ENCODE data around the gene C16orf96.

The C16orf96 gene

DNA sequence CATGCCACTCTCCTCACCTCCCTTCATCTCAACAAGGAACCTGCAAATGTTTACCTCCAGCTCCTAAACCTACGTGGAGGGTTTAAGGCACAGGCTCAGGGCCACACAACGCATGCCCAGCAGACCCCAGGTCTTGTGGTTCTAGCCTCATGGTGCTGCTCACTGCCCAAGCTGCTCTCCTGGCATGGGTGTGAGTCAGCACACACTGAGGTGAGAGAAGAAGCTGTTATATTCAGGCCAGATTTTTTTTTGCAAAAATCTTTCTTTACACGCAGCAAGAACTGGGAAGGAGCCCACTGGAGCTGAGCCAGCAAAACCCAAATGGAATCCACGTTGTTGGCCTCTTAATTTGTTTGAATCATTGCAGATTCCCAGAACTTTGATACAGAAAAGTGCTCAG lies 5.5 kb upstream of the C16orf96 start:
- TF ChIP-seq ZBTB7A (IDR thresholded peaks at IDR 0.05; ENCODE audit: low read depth), result no peak
- no peak for TF ChIP-seq TCF12 (IDR thresholded peaks at IDR 0.05; ENCODE audit: low read depth)
- no peak for TF ChIP-seq RAD21 (IDR thresholded peaks at IDR 0.05; ENCODE audit: low read depth)
- no peak for TF ChIP-seq EGR1 (IDR thresholded peaks at IDR 0.05)
- no peak for TF ChIP-seq CEBPB (IDR thresholded peaks at IDR 0.05)
- TF ChIP-seq, protein P1, sequence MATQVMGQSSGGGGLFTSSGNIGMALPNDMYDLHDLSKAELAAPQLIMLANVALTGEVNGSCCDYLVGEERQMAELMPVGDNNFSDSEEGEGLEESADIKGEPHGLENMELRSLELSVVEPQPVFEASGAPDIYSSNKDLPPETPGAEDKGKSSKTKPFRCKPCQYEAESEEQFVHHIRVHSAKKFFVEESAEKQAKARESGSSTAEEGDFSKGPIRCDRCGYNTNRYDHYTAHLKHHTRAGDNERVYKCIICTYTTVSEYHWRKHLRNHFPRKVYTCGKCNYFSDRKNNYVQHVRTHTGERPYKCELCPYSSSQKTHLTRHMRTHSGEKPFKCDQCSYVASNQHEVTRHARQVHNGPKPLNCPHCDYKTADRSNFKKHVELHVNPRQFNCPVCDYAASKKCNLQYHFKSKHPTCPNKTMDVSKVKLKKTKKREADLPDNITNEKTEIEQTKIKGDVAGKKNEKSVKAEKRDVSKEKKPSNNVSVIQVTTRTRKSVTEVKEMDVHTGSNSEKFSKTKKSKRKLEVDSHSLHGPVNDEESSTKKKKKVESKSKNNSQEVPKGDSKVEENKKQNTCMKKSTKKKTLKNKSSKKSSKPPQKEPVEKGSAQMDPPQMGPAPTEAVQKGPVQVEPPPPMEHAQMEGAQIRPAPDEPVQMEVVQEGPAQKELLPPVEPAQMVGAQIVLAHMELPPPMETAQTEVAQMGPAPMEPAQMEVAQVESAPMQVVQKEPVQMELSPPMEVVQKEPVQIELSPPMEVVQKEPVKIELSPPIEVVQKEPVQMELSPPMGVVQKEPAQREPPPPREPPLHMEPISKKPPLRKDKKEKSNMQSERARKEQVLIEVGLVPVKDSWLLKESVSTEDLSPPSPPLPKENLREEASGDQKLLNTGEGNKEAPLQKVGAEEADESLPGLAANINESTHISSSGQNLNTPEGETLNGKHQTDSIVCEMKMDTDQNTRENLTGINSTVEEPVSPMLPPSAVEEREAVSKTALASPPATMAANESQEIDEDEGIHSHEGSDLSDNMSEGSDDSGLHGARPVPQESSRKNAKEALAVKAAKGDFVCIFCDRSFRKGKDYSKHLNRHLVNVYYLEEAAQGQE (IDR thresholded peaks at IDR 0.05; ENCODE audit: low read depth), result no peak
- TF ChIP-seq CREB1 (IDR thresholded peaks at IDR 0.05; ENCODE audit: low read depth), result no peak
- no peak for TF ChIP-seq FOXM1 (IDR thresholded peaks at IDR 0.05; ENCODE audit: borderline replicate concordance, low read depth)

DNA sequence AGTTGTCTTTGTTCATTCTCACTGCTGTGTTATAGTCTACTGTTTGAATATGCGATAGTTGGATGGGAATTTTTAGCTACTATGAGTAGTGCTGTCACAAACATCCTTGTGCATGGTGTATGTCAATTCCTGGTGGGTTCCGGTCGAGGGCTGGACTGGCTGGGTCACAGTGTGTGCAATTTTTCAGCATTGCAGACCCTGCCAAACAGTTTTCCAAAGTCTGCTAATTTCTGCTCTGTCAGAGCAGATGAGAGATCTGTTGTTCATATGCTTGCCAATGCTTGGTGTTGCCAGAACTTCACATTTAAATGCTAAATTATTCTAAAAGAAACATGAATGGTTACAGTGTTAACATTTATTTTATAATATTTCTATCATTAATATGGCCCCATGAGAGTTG lies 3.6 kb upstream of the C16orf96 start:
- TF ChIP-seq ZBTB7A (IDR thresholded peaks at IDR 0.05; ENCODE audit: low read depth), result no peak
- TF ChIP-seq TAF1 (IDR thresholded peaks at IDR 0.05; ENCODE audit: low read depth), result no peak
- TF ChIP-seq TCF12 (IDR thresholded peaks at IDR 0.05; ENCODE audit: low read depth), result no peak
- TF ChIP-seq RAD21 (IDR thresholded peaks at IDR 0.05; ENCODE audit: low read depth), result no peak
- no peak for TF ChIP-seq FOXM1 (IDR thresholded peaks at IDR 0.05; ENCODE audit: borderline replicate concordance, low read depth)
- no peak for TF ChIP-seq EP300 (IDR thresholded peaks at IDR 0.05; ENCODE audit: borderline replicate concordance)
- no peak for TF ChIP-seq CREB1 (IDR thresholded peaks at IDR 0.05; ENCODE audit: low read depth)
- TF ChIP-seq, protein P2, sequence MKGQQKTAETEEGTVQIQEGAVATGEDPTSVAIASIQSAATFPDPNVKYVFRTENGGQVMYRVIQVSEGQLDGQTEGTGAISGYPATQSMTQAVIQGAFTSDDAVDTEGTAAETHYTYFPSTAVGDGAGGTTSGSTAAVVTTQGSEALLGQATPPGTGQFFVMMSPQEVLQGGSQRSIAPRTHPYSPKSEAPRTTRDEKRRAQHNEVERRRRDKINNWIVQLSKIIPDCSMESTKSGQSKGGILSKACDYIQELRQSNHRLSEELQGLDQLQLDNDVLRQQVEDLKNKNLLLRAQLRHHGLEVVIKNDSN (IDR thresholded peaks at IDR 0.05), result no peak
- TF ChIP-seq TEAD4 (IDR thresholded peaks at IDR 0.05), result no peak
- TF ChIP-seq, protein P1 (IDR thresholded peaks at IDR 0.05; ENCODE audit: low read depth), result no peak
- no peak for TF ChIP-seq YY1 (IDR thresholded peaks at IDR 0.05; ENCODE audit: low read depth)
- TF ChIP-seq, protein P3, sequence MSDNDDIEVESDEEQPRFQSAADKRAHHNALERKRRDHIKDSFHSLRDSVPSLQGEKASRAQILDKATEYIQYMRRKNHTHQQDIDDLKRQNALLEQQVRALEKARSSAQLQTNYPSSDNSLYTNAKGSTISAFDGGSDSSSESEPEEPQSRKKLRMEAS (IDR thresholded peaks at IDR 0.05), result no peak
- TF ChIP-seq NFIC (IDR thresholded peaks at IDR 0.05), result no peak
- TF ChIP-seq CEBPB (IDR thresholded peaks at IDR 0.05), result no peak
- TF ChIP-seq EGR1 (IDR thresholded peaks at IDR 0.05), result no peak

DNA sequence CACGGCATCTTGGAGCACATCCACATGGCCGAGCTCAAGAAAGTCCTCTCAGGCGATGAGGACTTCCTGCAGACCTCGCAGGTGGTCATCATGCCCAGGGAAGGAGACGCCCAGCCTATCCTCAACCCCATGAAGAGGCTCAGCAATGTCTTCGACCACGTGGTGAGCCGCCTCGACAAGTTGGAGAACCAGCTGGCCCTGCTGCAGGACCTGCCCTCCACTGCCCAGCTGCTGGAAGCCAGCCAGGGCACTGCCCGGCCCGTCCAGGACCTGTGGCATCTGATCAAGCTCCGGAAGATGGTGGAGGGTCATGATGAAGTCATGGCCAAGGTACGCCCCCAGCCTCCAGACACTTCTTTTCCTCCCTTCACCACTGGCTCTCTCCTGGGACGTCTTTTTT lies 440 bp downstream of the C16orf96 start:
- TF ChIP-seq NFIC (IDR thresholded peaks at IDR 0.05), result peak; percentile 65
- TF ChIP-seq, protein P3 (IDR thresholded peaks at IDR 0.05), result peak; percentile 91
- TF ChIP-seq, protein P2 (IDR thresholded peaks at IDR 0.05), result peak; percentile 72
- no peak for TF ChIP-seq CREB1 (IDR thresholded peaks at IDR 0.05; ENCODE audit: low read depth)
- no peak for TF ChIP-seq TEAD4 (IDR thresholded peaks at IDR 0.05)

DNA sequence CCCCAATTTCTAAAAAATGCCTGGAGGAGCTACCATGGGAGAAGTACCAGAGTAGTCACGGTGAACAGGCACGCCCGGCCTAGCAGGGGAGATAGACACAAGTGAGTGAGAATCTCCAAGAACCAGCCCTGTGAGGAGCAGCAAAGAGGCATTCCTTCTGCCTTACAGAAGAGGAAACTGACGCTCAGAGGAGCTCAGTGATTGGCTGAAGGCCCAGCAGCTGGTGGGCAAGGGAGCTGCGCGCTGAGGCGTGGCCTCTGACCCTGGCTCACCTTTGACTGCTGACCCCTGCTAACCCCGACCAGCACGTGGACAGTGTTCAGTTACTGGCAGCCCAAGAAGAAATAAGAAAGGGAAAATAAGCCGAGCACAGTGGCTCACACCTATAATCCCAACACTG lies 1.8 kb downstream of the C16orf96 start:
- TF ChIP-seq, protein P3 (IDR thresholded peaks at IDR 0.05), result no peak
- TF ChIP-seq, protein P2 (IDR thresholded peaks at IDR 0.05), result no peak
- no peak for TF ChIP-seq RAD21 (IDR thresholded peaks at IDR 0.05; ENCODE audit: low read depth)
- no peak for TF ChIP-seq CREB1 (IDR thresholded peaks at IDR 0.05; ENCODE audit: low read depth)
- TF ChIP-seq TCF12 (IDR thresholded peaks at IDR 0.05; ENCODE audit: low read depth), result no peak

DNA sequence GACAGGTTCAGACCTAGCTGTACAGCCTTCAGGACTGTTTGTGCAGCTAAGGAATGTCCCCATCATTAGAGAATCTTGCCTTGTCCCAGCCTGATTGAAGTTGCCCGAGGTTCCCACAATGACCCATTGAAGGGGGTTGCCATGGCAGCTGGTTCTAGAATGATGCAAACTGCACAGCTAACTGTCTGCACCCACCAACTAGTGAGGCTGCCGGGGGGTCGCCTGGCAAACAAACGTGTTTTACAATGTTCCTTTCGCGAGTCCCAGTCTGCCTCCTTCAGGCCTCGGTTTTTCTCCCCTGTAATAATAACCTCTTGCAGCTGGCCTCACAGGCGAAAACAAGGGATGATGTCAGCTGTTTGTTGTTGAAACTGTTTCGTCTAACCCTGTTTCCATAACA lies 5.5 kb downstream of the C16orf96 start:
- TF ChIP-seq, protein P1 (IDR thresholded peaks at IDR 0.05; ENCODE audit: low read depth), result no peak
- TF ChIP-seq, protein P3 (IDR thresholded peaks at IDR 0.05), result no peak
- TF ChIP-seq, protein P2 (IDR thresholded peaks at IDR 0.05), result no peak
- TF ChIP-seq TEAD4 (IDR thresholded peaks at IDR 0.05) (no peak), RAD21 (IDR thresholded peaks at IDR 0.05; ENCODE audit: low read depth) (no peak), EGR1 (IDR thresholded peaks at IDR 0.05) (no peak), EP300 (IDR thresholded peaks at IDR 0.05; ENCODE audit: borderline replicate concordance) (no peak), CREB1 (IDR thresholded peaks at IDR 0.05; ENCODE audit: low read depth) (no peak), TAF1 (IDR thresholded peaks at IDR 0.05; ENCODE audit: low read depth) (no peak), YY1 (IDR thresholded peaks at IDR 0.05; ENCODE audit: low read depth) (no peak), CEBPB (IDR thresholded peaks at IDR 0.05) (no peak), FOXM1 (IDR thresholded peaks at IDR 0.05; ENCODE audit: borderline replicate concordance, low read depth) (no peak), TCF12 (IDR thresholded peaks at IDR 0.05; ENCODE audit: low read depth) (no peak), NFIC (IDR thresholded peaks at IDR 0.05) (no peak), ZBTB7A (IDR thresholded peaks at IDR 0.05; ENCODE audit: low read depth) (no peak)
